Astrocyte of the cerebellum (primary cell): ENCODE data around the gene LRRC1.

Experiments used
- DNase-seq: peaks from one replicate; pipeline ENCODE4 v3.0.0-alpha.2; 2011; ENCODE audit warnings: low read depth
- H3K4me3 ChIP-seq: 2 replicates; pipeline ENCODE4 v1.5.1; 2011; ENCODE audit warnings: mild to moderate bottlenecking, low read depth, low read length, moderate library complexity
- CTCF ChIP-seq: IDR thresholded peaks from 2 replicates; pipeline ENCODE4 v1.5.1; 2012; ENCODE audit warnings: low read length, low read depth, moderate library complexity, mild to moderate bottlenecking; ENCODE audit errors: missing control alignments
- in situ Hi-C: cut with HindIII; loops from 2 replicates; pipeline ENCODE4 v1.10.0; 2017; ENCODE audit warnings: low sequenced_read_pairs

The LRRC1 gene

DNA sequence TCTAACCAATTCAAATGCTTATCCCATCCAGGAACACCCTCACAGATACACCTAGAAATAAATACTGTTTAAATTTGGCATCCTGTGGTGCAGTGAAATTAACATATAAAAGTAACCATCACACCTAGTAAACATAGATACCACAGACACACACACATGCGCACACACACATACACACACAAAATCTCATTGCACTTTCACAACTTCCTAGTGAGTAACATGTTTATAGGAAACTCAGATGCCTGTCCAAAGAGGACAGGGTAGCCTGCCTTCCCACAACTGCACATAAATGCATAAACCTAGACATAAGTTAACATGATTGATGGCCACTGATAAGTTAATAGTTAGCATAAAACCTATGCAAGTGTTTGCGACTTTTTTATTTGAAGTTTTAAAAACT, 56.8 kb downstream of the LRRC1 start:
- TF ChIP-seq CTCF, result no peak
- in situ Hi-C loops, result no loop called here
- DNase-seq, result no peak

GRCh38 chr6:53852805-53853204, 58.0 kb downstream of the LRRC1 start:
- TF ChIP-seq CTCF, result no peak
- no peak overlapping the region for H3K4me3 ChIP-seq
- in situ Hi-C loops, result no loop called here
- no peak for DNase-seq

More for the DNA sequence above, 56.8 kb downstream of the LRRC1 start:
- H3K4me3 ChIP-seq, result no peak overlapping the region

DNA sequence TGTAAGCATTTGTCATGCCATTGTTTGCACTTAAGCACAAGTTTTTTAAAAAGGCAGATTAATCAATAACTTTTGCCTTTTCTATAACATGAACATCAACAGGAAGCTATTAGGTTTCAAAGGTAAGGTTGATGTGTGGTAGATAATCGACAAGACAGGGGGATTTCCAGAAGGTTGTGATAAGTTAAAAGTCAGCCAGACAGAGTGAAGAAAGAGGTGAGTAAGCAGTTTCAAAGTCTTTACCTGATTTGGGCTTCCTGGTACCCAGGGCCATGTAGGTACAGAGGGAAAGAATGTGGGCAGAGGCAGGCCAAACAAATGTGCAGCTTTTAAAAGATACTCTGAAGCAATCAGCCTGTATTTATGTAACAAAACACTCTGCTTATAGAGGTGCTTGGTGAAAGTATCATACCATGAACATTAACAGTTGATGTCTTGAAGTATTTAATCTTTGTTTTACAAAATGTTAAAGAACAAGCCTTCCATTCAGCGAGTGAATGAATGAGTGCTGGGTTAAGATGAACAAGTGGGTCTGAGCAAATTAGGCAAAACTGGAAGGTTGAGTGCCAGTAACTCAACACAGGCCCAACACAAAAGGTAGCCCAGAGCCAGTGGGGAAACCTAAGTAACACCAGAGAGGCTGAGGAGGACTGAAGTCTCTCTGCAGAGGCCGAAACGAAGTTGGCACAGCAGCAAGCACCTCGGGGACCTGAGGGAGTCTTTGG, 60.2 kb downstream of the LRRC1 start:
- TF ChIP-seq CTCF, result no peak
- no peak for DNase-seq
- H3K4me3 ChIP-seq, result no peak overlapping the region
- in situ Hi-C loops, result no loop called here

- in situ Hi-C loops, result no loop called here
- TF ChIP-seq CTCF, result no peak
- no peak for DNase-seq
- no peak overlapping the region for H3K4me3 ChIP-seq
Observed at GRCh38 chr6:53855940-53856339, 61.1 kb downstream of the LRRC1 start.

DNA sequence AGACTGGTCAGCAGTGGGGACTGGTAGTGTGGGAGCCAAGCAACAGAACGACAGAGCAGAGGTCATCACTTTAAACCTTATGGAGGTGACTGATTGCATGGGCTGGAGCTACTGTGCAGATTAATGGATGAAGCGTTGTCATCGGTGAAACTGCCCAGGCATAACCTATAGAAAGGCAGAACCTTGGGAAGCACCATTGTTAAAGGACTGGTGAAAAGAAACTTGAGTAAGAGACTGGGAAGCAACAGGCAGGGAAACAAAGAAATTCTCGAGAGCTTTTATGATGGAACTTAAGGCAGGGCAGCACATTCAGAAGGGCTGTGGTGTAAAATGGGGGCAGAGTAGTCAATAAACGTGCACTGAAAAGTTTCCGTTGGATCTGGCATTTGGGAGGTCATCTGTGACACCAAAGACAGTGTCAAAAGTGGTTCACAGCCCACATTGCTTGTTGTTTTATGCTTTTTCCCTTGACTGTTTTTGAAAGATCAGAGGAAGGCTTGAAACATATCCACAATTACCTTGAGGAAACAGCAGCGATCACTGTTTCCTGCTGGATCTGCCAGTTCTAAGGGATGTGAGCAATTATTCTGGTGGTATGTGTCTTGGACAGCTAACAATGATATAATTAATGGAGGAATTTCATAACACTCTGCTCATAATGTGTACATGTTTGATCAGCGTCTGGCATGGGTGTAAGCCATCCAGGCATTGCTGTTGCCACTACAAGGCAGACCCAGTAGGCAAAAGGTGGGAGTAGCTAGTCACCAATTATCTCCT, 62.7 kb downstream of the LRRC1 start:
- in situ Hi-C loops, result no loop called here
- no peak for DNase-seq

DNA sequence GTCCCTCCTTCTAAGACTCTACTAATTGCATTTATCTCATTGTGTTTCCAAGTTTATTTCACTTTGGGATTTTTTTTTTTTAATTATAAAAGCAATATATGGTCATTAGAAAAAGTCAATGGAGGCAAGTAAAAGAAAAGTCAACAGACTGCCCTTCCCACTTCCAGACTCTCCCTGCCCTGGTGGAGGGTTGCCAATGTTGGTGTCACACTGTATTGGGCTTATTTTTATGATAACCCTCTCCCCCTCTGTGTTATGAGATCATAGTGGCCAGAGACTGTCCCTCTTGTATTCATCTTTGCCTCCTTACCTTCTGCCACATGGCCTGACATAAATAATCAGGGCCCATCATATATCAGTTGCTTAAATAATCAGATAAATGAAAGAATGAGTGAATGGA, 63.4 kb downstream of the LRRC1 start:
- no peak for DNase-seq
- no peak overlapping the region for H3K4me3 ChIP-seq
- TF ChIP-seq CTCF, result no peak
- in situ Hi-C loops, result no loop called here

More for the DNA sequence above, 62.7 kb downstream of the LRRC1 start:
- H3K4me3 ChIP-seq, result no peak overlapping the region
- no peak for TF ChIP-seq CTCF
